OCI-LY3 (cell line): ENCODE data around the gene KRT1.

Source experiments
- H2AFZ ChIP-seq: fragments of 200-600, 300-600 bp; shearing (Covaris generic); 2 replicates; pipeline ENCODE4 v1.6.0; 2014; ENCODE audit warnings: antibody characterized with exemption, low read depth, low read length
- H3K27ac ChIP-seq: fragments of 200-600, 300-600 bp; sonication (generic); 2 replicates; pipeline ENCODE4 v1.5.1; 2014; ENCODE audit warnings: mild to moderate bottlenecking, low read length, moderate library complexity, mixed read lengths
- H3K27me3 ChIP-seq: fragments of 200-600, 300-600 bp; sonication (generic); 2 replicates; pipeline ENCODE4 v1.6.1; 2014; ENCODE audit warnings: low read depth, low read length, mixed read lengths
- H3K36me3 ChIP-seq: fragments of 200-600, 300-600 bp; sonication (generic); replicated peaks from 2 replicates; pipeline ENCODE3; 2014; ENCODE audit warnings: low read depth, low read length, mixed read lengths
- H3K4me1 ChIP-seq: fragments of 300-600, 200-600 bp; sonication (generic); 2 replicates; pipeline ENCODE4 v1.6.1; 2014; ENCODE audit warnings: low read length, mixed read lengths
- H3K4me2 ChIP-seq: fragments of 200-600, 300-600 bp; sonication (generic); 2 replicates; pipeline ENCODE4 v1.6.1; 2014; ENCODE audit warnings: low read length, mixed read lengths
- H3K4me3 ChIP-seq: fragments of 300-600, 200-600 bp; sonication (generic); 2 replicates; pipeline ENCODE4 v1.5.1; 2014; ENCODE audit warnings: antibody characterized with exemption, mild to moderate bottlenecking, low read length, moderate library complexity
- H3K79me2 ChIP-seq: fragments of 300-600, 200-600 bp; shearing (Covaris generic); 2 replicates; pipeline ENCODE4 v1.6.1; 2014; ENCODE audit warnings: mild to moderate bottlenecking, low read length, mixed read lengths
- H3K9ac ChIP-seq: fragments of 300-600, 200-600 bp; shearing (Covaris generic); 2 replicates; pipeline ENCODE4 v1.6.0; 2014; ENCODE audit warnings: mild to moderate bottlenecking, low read length, moderate library complexity
- H3K9me3 ChIP-seq: fragments of 200-600, 300-600 bp; shearing (Covaris generic); 2 replicates; pipeline ENCODE4 v1.6.1; 2014; ENCODE audit warnings: low read length, mixed read lengths; ENCODE audit not compliant: insufficient read depth
- H4K20me1 ChIP-seq: fragments of 200-600, 300-600 bp; sonication (generic); 2 replicates; pipeline ENCODE4 v1.6.1; 2016; ENCODE audit warnings: low read length, mixed read lengths; ENCODE audit not compliant: insufficient read depth
- CTCF ChIP-seq: fragments of 200-600, 300-600 bp; sonication (generic); IDR thresholded peaks from 2 replicates; pipeline ENCODE4 v1.5.1; 2014; ENCODE audit warnings: antibody characterized with exemption, low read length, low read depth
- EZH2phosphoT487 ChIP-seq: fragments of 200-600 bp; shearing (Covaris generic); IDR thresholded peaks from 2 replicates; pipeline ENCODE4 v1.6.1; 2018; ENCODE audit warnings: antibody characterized with exemption, mixed run types, low read depth

Gene KRT1

DNA sequence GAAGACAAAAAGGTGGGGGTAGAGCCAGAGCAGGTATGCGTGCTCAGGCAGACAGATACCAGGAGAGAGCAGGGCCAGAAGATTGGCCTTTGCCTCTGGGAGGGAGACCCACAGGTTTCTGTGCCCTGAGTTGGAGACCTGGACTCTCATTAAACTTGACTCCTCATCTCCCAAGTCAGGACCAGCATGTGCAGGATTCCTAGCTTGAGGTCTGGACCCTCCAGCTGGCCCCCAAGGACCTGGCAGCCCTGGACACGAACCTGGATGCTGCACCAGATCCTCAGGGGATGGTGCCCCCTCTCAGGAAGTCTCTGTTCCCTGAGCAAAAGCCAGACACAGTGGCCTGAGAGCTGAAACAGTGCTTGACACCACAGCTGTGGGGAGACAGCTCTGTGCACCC lies 51.4 kb downstream of the KRT1 start:
- H3K27me3 ChIP-seq = peaks cover 40% of the 10 kb centered on the region
- H3K36me3 ChIP-seq = no peaks in the 10 kb centered on the region
- no peak for TF ChIP-seq CTCF
- TF ChIP-seq EZH2phosphoT487 = no peak
- H2AFZ ChIP-seq = no peak overlapping the region
- peaks cover 5% of the 10 kb centered on the region; the same call in 1 of the 2 replicates for H3K4me1 ChIP-seq
- no peak overlapping the region for H3K27ac ChIP-seq
- H3K79me2 ChIP-seq = no peaks in the 10 kb centered on the region
- H3K9ac ChIP-seq = no peak overlapping the region
- H3K4me3 ChIP-seq = no peak overlapping the region
- H4K20me1 ChIP-seq = no peaks in the 10 kb centered on the region
- H3K9me3 ChIP-seq = no peaks in the 10 kb centered on the region
- H3K4me2 ChIP-seq = no peak overlapping the region

DNA sequence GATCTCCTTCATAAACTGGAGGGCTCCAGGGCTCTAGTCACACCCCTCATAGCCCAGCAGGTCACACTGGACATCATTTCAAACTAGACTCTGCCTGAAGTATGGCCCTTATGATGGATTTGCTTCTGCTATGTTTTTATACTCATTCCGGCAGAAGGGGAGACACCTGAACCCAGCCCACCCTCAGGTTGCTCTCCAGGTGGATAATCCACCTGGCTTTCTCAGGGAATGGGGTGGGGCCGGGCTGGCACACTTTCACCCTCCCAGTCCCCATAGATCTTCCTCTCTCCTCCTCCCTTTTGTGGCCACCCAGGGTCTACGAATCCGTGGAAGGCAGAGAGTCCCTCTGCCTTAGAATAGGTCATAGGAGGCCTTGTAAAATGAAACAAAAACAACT lies 52.1 kb downstream of the KRT1 start:
- Histone ChIP-seq H3K27me3 (peaks cover 39% of the 10 kb centered on the region), H3K4me1 (peaks cover 5% of the 10 kb centered on the region; the same call in 1 of the 2 replicates), H3K4me3 (no peak overlapping the region), H3K27ac (no peak overlapping the region), H4K20me1 (no peaks in the 10 kb centered on the region), H3K36me3 (no peaks in the 10 kb centered on the region), H3K79me2 (no peaks in the 10 kb centered on the region), H3K9ac (no peak overlapping the region), H2AFZ (no peak overlapping the region), H3K4me2 (no peak overlapping the region), H3K9me3 (no peaks in the 10 kb centered on the region)
- TF ChIP-seq EZH2phosphoT487 = no peak
- TF ChIP-seq CTCF = no peak

- Histone ChIP-seq H3K4me2 (no peak overlapping the region), H3K36me3 (no peaks in the 10 kb centered on the region), H3K27ac (no peak overlapping the region), H3K4me1 (peaks cover 5% of the 10 kb centered on the region; the same call in 1 of the 2 replicates), H3K9ac (no peak overlapping the region), H3K27me3 (peaks cover 43% of the 10 kb centered on the region), H3K9me3 (no peaks in the 10 kb centered on the region), H3K79me2 (no peaks in the 10 kb centered on the region), H4K20me1 (no peaks in the 10 kb centered on the region), H2AFZ (no peak overlapping the region), H3K4me3 (no peak overlapping the region)
- no peak for TF ChIP-seq CTCF
- no peak for TF ChIP-seq EZH2phosphoT487
These were observed 52.7 kb downstream of the KRT1 start for GRCh38 chr12:52627395-52628110.
